ENCODE measurements around the gene NUP188. TPM values are rescaled to one million over a fixed set of nuclear protein-coding genes. Genes with fewer than 3 reads are reported as not detected.

Gene NUP188
- total RNA-seq, 1 donor from 2014 or later = 44.0 TPM

DNA sequence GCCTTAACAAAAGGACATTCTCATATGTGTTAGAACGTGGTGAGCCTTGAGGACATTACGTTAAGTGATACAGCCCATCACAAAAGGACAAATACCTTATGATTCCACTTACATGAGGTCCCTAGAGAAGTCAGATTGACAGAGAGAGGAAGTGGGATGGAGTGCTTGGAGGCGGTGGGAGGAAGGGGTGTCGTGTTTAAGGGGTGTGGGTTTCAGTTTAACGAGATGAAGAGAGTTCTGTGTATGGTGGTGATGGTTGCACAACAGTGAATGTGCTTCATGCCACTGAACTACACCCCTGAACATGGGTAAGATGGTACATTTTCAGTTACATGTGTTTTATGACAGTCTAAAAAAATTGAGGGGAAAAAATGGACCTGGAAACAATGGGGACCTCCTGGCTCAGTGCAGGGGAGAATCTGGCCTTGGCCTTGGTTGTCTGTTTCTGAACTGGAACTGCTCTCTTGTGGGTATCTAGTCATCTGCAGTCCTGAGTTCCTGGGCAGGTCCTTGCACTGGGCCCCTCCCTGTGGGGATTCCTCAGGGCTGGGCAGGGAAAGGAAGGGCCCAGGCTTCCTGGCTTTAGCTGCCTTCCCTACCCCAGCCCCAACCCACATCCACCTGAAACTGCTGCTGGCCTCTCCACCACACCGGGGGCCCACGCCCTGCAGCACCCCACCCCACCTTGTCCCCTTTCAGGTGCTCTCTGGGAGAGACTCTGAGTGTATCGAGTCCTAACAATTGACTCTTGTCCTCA, 47.8 kb upstream of the NUP188 start:
- Mint-ChIP-seq H3K4me1 (ENCODE audit: unreplicated experiment) (peaks cover 4% of the 10 kb centered on the region), H3K4me3 (ENCODE audit: unreplicated experiment) (no peak overlapping the region), H3K27ac (ENCODE audit: unreplicated experiment) (peak overlapping the region; percentile 27), H3K9me3 (ENCODE audit: unreplicated experiment) (no peaks in the 10 kb centered on the region), H3K27me3 (ENCODE audit: unreplicated experiment) (peaks cover 4% of the 10 kb centered on the region), H3K36me3 (ENCODE audit: low read depth, unreplicated experiment) (peaks cover 3% of the 10 kb centered on the region)
- DNase-seq (ENCODE audit: low spot score) = no peak
- TF ChIP-seq CTCF (IDR thresholded peaks at IDR 0.05; ENCODE audit: unreplicated experiment) = no peak

DNA sequence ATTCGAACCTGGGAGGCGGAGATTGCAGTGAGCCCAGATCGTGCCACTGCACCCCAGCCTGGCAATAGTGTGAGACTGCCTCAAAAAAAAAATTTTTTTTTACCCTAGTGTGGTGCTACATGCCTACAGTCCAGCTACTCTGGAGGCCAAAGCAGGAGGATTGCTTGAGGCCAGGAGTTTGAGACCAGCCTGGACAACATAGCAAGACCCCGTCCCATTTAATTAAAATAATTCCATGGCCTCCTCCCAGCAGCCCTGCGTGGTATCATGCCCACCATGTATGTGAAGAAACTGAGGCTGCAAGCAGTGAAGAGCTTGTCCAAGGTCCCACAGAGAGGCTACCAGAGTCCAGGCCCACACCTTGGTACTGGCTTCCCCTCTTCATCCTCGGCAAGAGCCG, 46.1 kb upstream of the NUP188 start:
- Mint-ChIP-seq H3K27ac (ENCODE audit: unreplicated experiment) (no peak overlapping the region), H3K4me1 (ENCODE audit: unreplicated experiment) (peaks cover 4% of the 10 kb centered on the region), H3K36me3 (ENCODE audit: low read depth, unreplicated experiment) (peaks cover 3% of the 10 kb centered on the region), H3K4me3 (ENCODE audit: unreplicated experiment) (no peak overlapping the region), H3K27me3 (ENCODE audit: unreplicated experiment) (peaks cover 4% of the 10 kb centered on the region), H3K9me3 (ENCODE audit: unreplicated experiment) (no peaks in the 10 kb centered on the region)
- no peak for TF ChIP-seq CTCF (IDR thresholded peaks at IDR 0.05; ENCODE audit: unreplicated experiment)
- no peak for DNase-seq (ENCODE audit: low spot score)

GRCh38 chr9:128901822-128902221, 45.7 kb upstream of the NUP188 start:
- no peak overlapping the region for H3K4me3 Mint-ChIP-seq (ENCODE audit: unreplicated experiment)
- no peak for TF ChIP-seq CTCF (IDR thresholded peaks at IDR 0.05; ENCODE audit: unreplicated experiment)
- peaks cover 4% of the 10 kb centered on the region for H3K4me1 Mint-ChIP-seq (ENCODE audit: unreplicated experiment)
- peaks cover 3% of the 10 kb centered on the region for H3K36me3 Mint-ChIP-seq (ENCODE audit: low read depth, unreplicated experiment)
- H3K27me3 Mint-ChIP-seq (ENCODE audit: unreplicated experiment) = peaks cover 3% of the 10 kb centered on the region
- H3K27ac Mint-ChIP-seq (ENCODE audit: unreplicated experiment) = no peak overlapping the region
- H3K9me3 Mint-ChIP-seq (ENCODE audit: unreplicated experiment) = no peaks in the 10 kb centered on the region
- no peak for DNase-seq (ENCODE audit: low spot score)

GRCh38 chr9:128902351-128903078, 45.0 kb upstream of the NUP188 start:
- Mint-ChIP-seq H3K9me3 (ENCODE audit: unreplicated experiment) (no peaks in the 10 kb centered on the region), H3K27ac (ENCODE audit: unreplicated experiment) (no peak overlapping the region), H3K27me3 (ENCODE audit: unreplicated experiment) (peaks cover 3% of the 10 kb centered on the region), H3K4me1 (ENCODE audit: unreplicated experiment) (peaks cover 4% of the 10 kb centered on the region), H3K36me3 (ENCODE audit: low read depth, unreplicated experiment) (peaks cover 4% of the 10 kb centered on the region), H3K4me3 (ENCODE audit: unreplicated experiment) (no peak overlapping the region)
- no peak for DNase-seq (ENCODE audit: low spot score)
- TF ChIP-seq CTCF (IDR thresholded peaks at IDR 0.05; ENCODE audit: unreplicated experiment) = no peak

GRCh38 chr9:128903079-128903461, 44.4 kb upstream of the NUP188 start:
- Mint-ChIP-seq H3K36me3 (ENCODE audit: low read depth, unreplicated experiment) (peaks cover 9% of the 10 kb centered on the region), H3K4me3 (ENCODE audit: unreplicated experiment) (no peak overlapping the region), H3K27ac (ENCODE audit: unreplicated experiment) (no peak overlapping the region), H3K4me1 (ENCODE audit: unreplicated experiment) (peaks cover 4% of the 10 kb centered on the region), H3K27me3 (ENCODE audit: unreplicated experiment) (peaks cover 2% of the 10 kb centered on the region), H3K9me3 (ENCODE audit: unreplicated experiment) (no peaks in the 10 kb centered on the region)
- DNase-seq (ENCODE audit: low spot score) = no peak
- no peak for TF ChIP-seq CTCF (IDR thresholded peaks at IDR 0.05; ENCODE audit: unreplicated experiment)
